ENCODE data around the gene KCNK7. TPM values are rescaled to one million over a fixed set of nuclear protein-coding genes. Genes with fewer than 3 reads are reported as not detected.
A peak's percentile ranks its signal among the peaks of the same experiment; 100 is the strongest.

Gene KCNK7
- total RNA-seq, 1 donor from 2014 or later = 1.3 TPM

- no peak overlapping the region for H3K27ac ChIP-seq
- ATAC-seq = no peak
- intact Hi-C loops (cut with DNase I) = no loop called here
Measured at GRCh38 chr11:65563601-65564000, 32.0 kb downstream of the KCNK7 start.

GRCh38 chr11:65562788-65563187 is 32.8 kb downstream of the KCNK7 start:
- no peak for DNase-seq
- TF ChIP-seq, protein P1, sequence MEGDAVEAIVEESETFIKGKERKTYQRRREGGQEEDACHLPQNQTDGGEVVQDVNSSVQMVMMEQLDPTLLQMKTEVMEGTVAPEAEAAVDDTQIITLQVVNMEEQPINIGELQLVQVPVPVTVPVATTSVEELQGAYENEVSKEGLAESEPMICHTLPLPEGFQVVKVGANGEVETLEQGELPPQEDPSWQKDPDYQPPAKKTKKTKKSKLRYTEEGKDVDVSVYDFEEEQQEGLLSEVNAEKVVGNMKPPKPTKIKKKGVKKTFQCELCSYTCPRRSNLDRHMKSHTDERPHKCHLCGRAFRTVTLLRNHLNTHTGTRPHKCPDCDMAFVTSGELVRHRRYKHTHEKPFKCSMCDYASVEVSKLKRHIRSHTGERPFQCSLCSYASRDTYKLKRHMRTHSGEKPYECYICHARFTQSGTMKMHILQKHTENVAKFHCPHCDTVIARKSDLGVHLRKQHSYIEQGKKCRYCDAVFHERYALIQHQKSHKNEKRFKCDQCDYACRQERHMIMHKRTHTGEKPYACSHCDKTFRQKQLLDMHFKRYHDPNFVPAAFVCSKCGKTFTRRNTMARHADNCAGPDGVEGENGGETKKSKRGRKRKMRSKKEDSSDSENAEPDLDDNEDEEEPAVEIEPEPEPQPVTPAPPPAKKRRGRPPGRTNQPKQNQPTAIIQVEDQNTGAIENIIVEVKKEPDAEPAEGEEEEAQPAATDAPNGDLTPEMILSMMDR (IDR thresholded peaks at IDR 0.05) = no peak
- peaks cover 40% of the 10 kb centered on the region for H3K4me1 ChIP-seq
- H3K36me3 ChIP-seq = no peaks in the 10 kb centered on the region
- no peak overlapping the region for H3K27ac ChIP-seq
- intact Hi-C loops (cut with DNase I) = no loop called here
- no peak for ATAC-seq
- H3K27me3 ChIP-seq = no peaks in the 10 kb centered on the region
- no peak overlapping the region for H3K4me3 ChIP-seq
- no peaks in the 10 kb centered on the region for H3K9me3 ChIP-seq

More at GRCh38 chr11:65563601-65564000, 32.0 kb downstream of the KCNK7 start:
- Histone ChIP-seq H3K4me1 (peaks cover 46% of the 10 kb centered on the region), H3K4me3 (no peak overlapping the region), H3K9me3 (no peaks in the 10 kb centered on the region), H3K36me3 (no peaks in the 10 kb centered on the region), H3K27me3 (no peaks in the 10 kb centered on the region)
- TF ChIP-seq, protein P1 (IDR thresholded peaks at IDR 0.05) = no peak
- no peak for DNase-seq

DNA sequence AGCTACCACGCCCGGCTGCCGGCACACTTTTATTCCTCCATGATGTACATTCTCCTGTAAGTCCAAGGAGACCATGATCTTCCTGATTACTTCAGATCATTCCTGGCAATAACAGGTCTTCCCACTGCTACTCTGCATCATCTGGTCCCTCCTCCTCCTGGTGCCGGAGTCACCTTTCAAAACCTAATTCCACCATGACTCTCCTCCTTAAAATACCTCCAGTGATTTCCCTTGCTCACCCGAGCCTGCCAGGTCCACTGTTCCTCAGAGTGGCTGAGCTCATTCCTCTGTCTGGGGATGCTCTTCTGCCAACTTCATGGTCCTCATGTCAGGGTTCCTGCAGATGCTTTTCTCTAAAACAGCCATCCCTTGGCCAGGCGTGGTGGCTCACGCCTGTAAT is 33.6 kb downstream of the KCNK7 start:
- H3K27me3 ChIP-seq = no peaks in the 10 kb centered on the region
- no peak for ATAC-seq
- TF ChIP-seq, protein P1 (IDR thresholded peaks at IDR 0.05) = no peak
- H3K4me3 ChIP-seq = no peak overlapping the region
- no peak for DNase-seq
- peaks cover 42% of the 10 kb centered on the region for H3K4me1 ChIP-seq
- H3K36me3 ChIP-seq = no peaks in the 10 kb centered on the region
- intact Hi-C loops (cut with DNase I) = no loop called here
- no peaks in the 10 kb centered on the region for H3K9me3 ChIP-seq
- H3K27ac ChIP-seq = no peak overlapping the region

- ATAC-seq = no peak
- TF ChIP-seq, protein P1 (IDR thresholded peaks at IDR 0.05) = no peak
- H3K27ac ChIP-seq = peak overlapping the region; percentile 95
- no peak overlapping the region for H3K4me3 ChIP-seq
- intact Hi-C loops (cut with DNase I) = no loop called here
- no peaks in the 10 kb centered on the region for H3K9me3 ChIP-seq
- DNase-seq = no peak
- H3K4me1 ChIP-seq = peaks cover 46% of the 10 kb centered on the region
- H3K27me3 ChIP-seq = no peaks in the 10 kb centered on the region
- H3K36me3 ChIP-seq = no peaks in the 10 kb centered on the region
Measured at GRCh38 chr11:65560555-65561418, 34.8 kb downstream of the KCNK7 start.

DNA sequence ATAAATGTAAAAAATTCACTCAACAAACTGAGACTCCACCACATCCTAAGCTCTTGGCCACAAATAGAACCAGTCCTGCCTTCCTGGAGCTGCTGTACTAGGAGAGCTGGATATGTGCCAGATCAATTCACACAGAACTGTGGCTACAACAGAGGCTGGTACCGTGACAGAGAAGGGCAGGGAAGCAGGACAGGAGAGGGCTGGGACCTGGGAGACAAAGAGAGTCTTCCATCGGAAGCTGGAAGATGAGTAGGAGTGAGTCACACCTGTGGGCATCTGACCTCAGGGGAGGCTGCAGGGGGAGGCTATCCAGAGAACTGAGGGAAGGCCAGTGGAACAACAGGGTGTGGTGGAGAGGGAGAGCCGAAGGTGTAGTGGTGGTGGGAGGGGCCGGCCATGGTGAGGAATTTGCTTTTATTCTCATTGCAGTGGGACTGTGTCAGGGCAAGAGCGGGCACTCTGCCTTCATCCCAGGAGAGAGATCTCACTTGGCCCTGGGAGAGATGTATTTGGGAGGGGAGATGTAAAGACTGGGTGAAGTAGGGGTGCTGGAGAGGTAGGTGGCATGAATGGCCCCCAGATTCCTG is 35.6 kb downstream of the KCNK7 start:
- Histone ChIP-seq H3K4me3 (no peak overlapping the region), H3K27ac (peak overlapping the region; percentile 95), H3K27me3 (no peaks in the 10 kb centered on the region), H3K9me3 (no peaks in the 10 kb centered on the region), H3K36me3 (no peaks in the 10 kb centered on the region), H3K4me1 (peaks cover 46% of the 10 kb centered on the region)
- TF ChIP-seq, protein P1 (IDR thresholded peaks at IDR 0.05) = no peak
- no peak for DNase-seq
- no peak for ATAC-seq
- intact Hi-C loops (cut with DNase I) = no loop called here

All from upper lobe of right lung (tissue), 1 donor.